Activated B cell treated with CpG ODN at 0.5 μM for 24 hours (primary cell): ENCODE measurements around the gene CASP14. TPM values are rescaled to one million over a fixed set of nuclear protein-coding genes. Genes with fewer than 3 reads are reported as not detected.
"Not testable (repeated sequence)": the region's sequence is repeated elsewhere in the genome, so short reads cannot be mapped to it uniquely, and the experiment has no call there.

ENCODE experiments used
- ATAC-seq: fragments of 200-7000 bp; cut with Tn5 transposase; one replicate; pipeline ENCODE4 v1.10.0; 2021; ENCODE audit warnings: low read depth, mild to moderate bottlenecking, moderate library complexity
- CTCF ChIA-PET: fragments of 350-600 bp; sonication (Branson Sonifier 250); formaldehyde crosslinking; loops from one replicate; lab custom pipeline; 2021; ENCODE audit warnings: antibody characterized with exemption; lab: Charles Lee
- POLR2A ChIA-PET: fragments of 350-600 bp; sonication (Branson Sonifier 250); formaldehyde crosslinking; loops from one replicate; lab custom pipeline; 2021; ENCODE audit warnings: antibody characterized with exemption; lab: Charles Lee
- DNase-seq: peaks from one replicate; pipeline ENCODE4 v3.0.0; 2022
- H3K27ac Mint-ChIP-seq: one replicate; pipeline ENCODE4 v1.8.0; 2020; ENCODE audit warnings: mixed read lengths
- H3K27me3 Mint-ChIP-seq: one replicate; pipeline ENCODE4 v1.8.0; 2021; ENCODE audit warnings: mixed read lengths
- H3K36me3 Mint-ChIP-seq: one replicate; pipeline ENCODE4 v1.8.0; 2021; ENCODE audit warnings: low read depth, mixed read lengths
- H3K4me1 Mint-ChIP-seq: one replicate; pipeline ENCODE4 v1.8.0; 2021; ENCODE audit warnings: mixed read lengths
- H3K4me3 Mint-ChIP-seq: one replicate; pipeline ENCODE4 v1.8.0; 2020; ENCODE audit warnings: mild to moderate bottlenecking, mixed read lengths
- H3K9me3 Mint-ChIP-seq: one replicate; pipeline ENCODE4 v1.8.0; 2020; ENCODE audit warnings: mixed read lengths
- intact Hi-C: fragments of 100-400 bp; cut with micrococcal nuclease; formaldehyde crosslinking; loops from one replicate; pipeline ENCODE4 v1.15.1; 2024
- total RNA-seq: library from RNA; stranded (reverse); gene quantifications from 2 replicates; pipeline ENCODE4 v1.2.3, GENCODE V29; 2022
- TF ChIP-seq, protein P1 (sequence below): fragments of 200-600 bp; IDR thresholded peaks from one replicate; pipeline ENCODE4 v1.8.0; 2022; ENCODE audit warnings: antibody characterized with exemption, mild to moderate bottlenecking

Gene CASP14, protein sequence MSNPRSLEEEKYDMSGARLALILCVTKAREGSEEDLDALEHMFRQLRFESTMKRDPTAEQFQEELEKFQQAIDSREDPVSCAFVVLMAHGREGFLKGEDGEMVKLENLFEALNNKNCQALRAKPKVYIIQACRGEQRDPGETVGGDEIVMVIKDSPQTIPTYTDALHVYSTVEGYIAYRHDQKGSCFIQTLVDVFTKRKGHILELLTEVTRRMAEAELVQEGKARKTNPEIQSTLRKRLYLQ
- not detected in 2 replicates for total RNA-seq

- intact Hi-C loops, result no loop called here
- TF ChIP-seq, protein P1, sequence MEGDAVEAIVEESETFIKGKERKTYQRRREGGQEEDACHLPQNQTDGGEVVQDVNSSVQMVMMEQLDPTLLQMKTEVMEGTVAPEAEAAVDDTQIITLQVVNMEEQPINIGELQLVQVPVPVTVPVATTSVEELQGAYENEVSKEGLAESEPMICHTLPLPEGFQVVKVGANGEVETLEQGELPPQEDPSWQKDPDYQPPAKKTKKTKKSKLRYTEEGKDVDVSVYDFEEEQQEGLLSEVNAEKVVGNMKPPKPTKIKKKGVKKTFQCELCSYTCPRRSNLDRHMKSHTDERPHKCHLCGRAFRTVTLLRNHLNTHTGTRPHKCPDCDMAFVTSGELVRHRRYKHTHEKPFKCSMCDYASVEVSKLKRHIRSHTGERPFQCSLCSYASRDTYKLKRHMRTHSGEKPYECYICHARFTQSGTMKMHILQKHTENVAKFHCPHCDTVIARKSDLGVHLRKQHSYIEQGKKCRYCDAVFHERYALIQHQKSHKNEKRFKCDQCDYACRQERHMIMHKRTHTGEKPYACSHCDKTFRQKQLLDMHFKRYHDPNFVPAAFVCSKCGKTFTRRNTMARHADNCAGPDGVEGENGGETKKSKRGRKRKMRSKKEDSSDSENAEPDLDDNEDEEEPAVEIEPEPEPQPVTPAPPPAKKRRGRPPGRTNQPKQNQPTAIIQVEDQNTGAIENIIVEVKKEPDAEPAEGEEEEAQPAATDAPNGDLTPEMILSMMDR, result no peak
- H3K4me1 Mint-ChIP-seq, result no peaks in the 10 kb centered on the region
- H3K4me3 Mint-ChIP-seq, result no peak within 1 kb of the TSS
- ChIA-PET POLR2A (no interaction called here), CTCF (no interaction called here)
- H3K27me3 Mint-ChIP-seq, result peaks cover 15% of the 10 kb centered on the region
- H3K36me3 Mint-ChIP-seq, result no peaks in the 10 kb centered on the region
- no peak for ATAC-seq
- DNase-seq, result no peak
- H3K27ac Mint-ChIP-seq, result no peak within 1 kb of the TSS
- no peaks in the 10 kb centered on the region for H3K9me3 Mint-ChIP-seq
Observed at GRCh38 chr19:15048885-15049541, at the start of gene CASP14. TSS of gene CASP14 (plus strand) at chr19:15049480. CDS start at chr19:15052252, 2,772 bp downstream.

DNA sequence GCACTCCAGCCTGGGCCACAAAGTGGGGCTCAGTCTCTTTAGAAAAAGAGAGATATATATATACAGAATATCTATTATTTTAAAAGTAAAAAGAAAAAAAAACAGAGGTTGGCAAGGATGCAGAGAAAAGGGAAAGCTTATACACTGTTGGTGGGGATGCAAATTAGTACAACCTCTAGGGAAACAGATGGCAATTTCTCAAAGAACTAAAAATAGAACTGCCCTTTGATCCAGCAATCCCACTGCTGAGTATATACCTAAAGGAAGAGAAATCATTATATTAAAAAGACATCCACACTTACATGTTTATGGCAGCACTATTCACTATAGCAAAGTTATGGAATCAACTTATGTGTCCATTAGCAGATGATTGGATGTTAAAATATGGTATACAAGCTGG, 41.0 kb upstream of the CASP14 start:
- H3K4me3 Mint-ChIP-seq, result no peak overlapping the region
- H3K9me3 Mint-ChIP-seq, result no peaks in the 10 kb centered on the region
- no peak for ATAC-seq
- H3K27ac Mint-ChIP-seq, result no peak overlapping the region
- ChIA-PET POLR2A (no interaction called here), CTCF (no interaction called here)
- TF ChIP-seq, protein P1, result no peak
- no peaks in the 10 kb centered on the region for H3K36me3 Mint-ChIP-seq
- H3K4me1 Mint-ChIP-seq, result no peaks in the 10 kb centered on the region
- intact Hi-C loops, result no loop called here
- no peak for DNase-seq
- peaks cover 39% of the 10 kb centered on the region for H3K27me3 Mint-ChIP-seq

- ChIA-PET POLR2A (no interaction called here), CTCF (no interaction called here)
- DNase-seq (no peak), ATAC-seq (no peak)
- H3K4me1 Mint-ChIP-seq, result no peaks in the 10 kb centered on the region
- intact Hi-C loops, result no loop called here
- peaks cover 40% of the 10 kb centered on the region for H3K27me3 Mint-ChIP-seq
- no peaks in the 10 kb centered on the region for H3K36me3 Mint-ChIP-seq
- H3K9me3 Mint-ChIP-seq, result no peaks in the 10 kb centered on the region
- TF ChIP-seq, protein P1, result no peak
- H3K27ac Mint-ChIP-seq, result no peak overlapping the region
- no peak overlapping the region for H3K4me3 Mint-ChIP-seq
Observed at GRCh38 chr19:15010501-15011300, 38.6 kb upstream of the CASP14 start.

DNA sequence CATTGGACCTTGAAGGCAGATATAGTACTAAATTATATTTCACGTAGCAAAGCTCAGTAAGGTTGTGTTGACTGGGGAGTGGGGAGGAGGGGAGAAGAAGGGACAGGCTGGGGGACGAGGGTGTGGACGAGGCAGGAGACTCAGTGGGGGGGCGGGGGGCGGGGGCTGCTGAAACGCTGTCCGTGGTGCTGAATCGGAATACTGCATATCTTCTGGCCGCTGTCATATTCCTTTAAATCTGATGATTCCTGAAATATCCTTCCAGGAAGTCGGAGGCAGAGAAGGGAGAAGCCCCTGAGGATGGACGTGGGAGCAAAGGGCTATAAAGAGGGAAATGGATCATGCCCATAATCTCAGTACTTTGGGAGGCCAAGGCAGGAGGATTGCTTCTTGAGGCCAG, 34.7 kb upstream of the CASP14 start:
- intact Hi-C loops, result no loop called here
- ChIA-PET POLR2A (no interaction called here), CTCF (no interaction called here)
- Mint-ChIP-seq H3K36me3 (no peaks in the 10 kb centered on the region), H3K9me3 (no peaks in the 10 kb centered on the region), H3K4me1 (no peaks in the 10 kb centered on the region), H3K27ac (no peak overlapping the region), H3K27me3 (peaks cover 32% of the 10 kb centered on the region), H3K4me3 (no peak overlapping the region)
- no peak for ATAC-seq
- DNase-seq, result no peak
- TF ChIP-seq, protein P1, result no peak

- POLR2A ChIA-PET, result no interaction called here
- no peak for DNase-seq
Observed at GRCh38 chr19:15015946-15016542, 33.2 kb upstream of the CASP14 start.

GRCh38 chr19:15018836-15019235, 30.4 kb upstream of the CASP14 start:
- POLR2A ChIA-PET, H3K9me3 Mint-ChIP-seq, H3K4me1 Mint-ChIP-seq, ATAC-seq, H3K27ac Mint-ChIP-seq, H3K27me3 Mint-ChIP-seq, DNase-seq, CTCF ChIA-PET, H3K36me3 Mint-ChIP-seq, intact Hi-C loops, H3K4me3 Mint-ChIP-seq: not testable (repeated sequence)

More at GRCh38 chr19:15015946-15016542, 33.2 kb upstream of the CASP14 start:
- no peaks in the 10 kb centered on the region for H3K36me3 Mint-ChIP-seq
- H3K9me3 Mint-ChIP-seq, result no peaks in the 10 kb centered on the region
- H3K4me3 Mint-ChIP-seq, result no peak overlapping the region
- CTCF ChIA-PET, result no interaction called here
- H3K4me1 Mint-ChIP-seq, result no peaks in the 10 kb centered on the region
- H3K27me3 Mint-ChIP-seq, result peaks cover 23% of the 10 kb centered on the region
- intact Hi-C loops, result no loop called here
- TF ChIP-seq, protein P1, result no peak
- ATAC-seq, result no peak
- H3K27ac Mint-ChIP-seq, result no peak overlapping the region
